ENCODE results near the gene AK6. TPM values are rescaled to one million over a fixed set of nuclear protein-coding genes. Genes with fewer than 3 reads are reported as not detected.

The AK6 gene
- total and polyA plus RNA-seq, 2 donors (not counting 1 experiment from before 2014, with no cell fraction given), result 12.2 to 25.4 TPM

GRCh38 chr5:69359699-69360098 is 9.6 kb downstream of the AK6 start:
- Histone ChIP-seq H4K20me1 (ENCODE audit: control insufficient read depth, insufficient read depth, low read length, poor library complexity, severe bottlenecking) (peaks cover 10% of the 10 kb centered on the region), H3K36me3 (replicated peaks in 1 of 2; ENCODE audit: control extremely low read depth in 1 of 2, control insufficient read depth in 1 of 2, extremely low read depth in 1 of 2, insufficient read depth in 2 of 2, low read length in 1 of 2) (peaks cover 3 to 36% of the 10 kb centered on the region in 2 experiments), H3K9me3 (ENCODE audit: control extremely low read depth in 1 of 3, control insufficient read depth in 2 of 3, insufficient read depth in 1 of 3, low read length in 2 of 3) (no peaks in the 10 kb centered on the region), H3K27me3 (replicated peaks in 1 of 4; ENCODE audit: control extremely low read depth in 1 of 4, control insufficient read depth in 3 of 4, insufficient read depth in 4 of 4, low read length in 3 of 4) (no peaks in the 10 kb centered on the region), H3K4me2 (replicated peaks; ENCODE audit: low read depth, low read length, poor library complexity, severe bottlenecking) (no peak overlapping the region), H3K9ac (ENCODE audit: low read length) (no peak overlapping the region), H2AFZ (ENCODE audit: insufficient read depth, low read depth, low read length, poor library complexity, severe bottlenecking) (no peak overlapping the region), H3K4me1 (ENCODE audit: control insufficient read depth in 2 of 2, insufficient read depth in 2 of 2, low read length in 2 of 2) (no peaks in the 10 kb centered on the region), H3K79me2 (ENCODE audit: control insufficient read depth, insufficient read depth, low read length) (peaks cover 66% of the 10 kb centered on the region), H3K4me3 (ENCODE audit: control extremely low read depth in 1 of 5, extremely low read depth in 1 of 5, insufficient read depth in 1 of 5, low read depth in 2 of 5, low read length in 4 of 5) (no peak overlapping the region), H3K27ac (ENCODE audit: low read length in 2 of 2) (no peak overlapping the region)
- Mint-ChIP-seq H3K4me3 (no peak overlapping the region), H3K27me3 (no peaks in the 10 kb centered on the region), H3K27ac (no peak overlapping the region), H3K4me1 (peaks cover 6% of the 10 kb centered on the region), H3K9me3 (ENCODE audit: insufficient read depth) (no peaks in the 10 kb centered on the region)
- no peak for TF ChIP-seq EZH2 (IDR thresholded peaks at IDR 0.05; ENCODE audit: borderline replicate concordance, insufficient read depth, low read depth, low read length, poor library complexity, severe bottlenecking)
- DNase-seq (no peak), ATAC-seq (ENCODE audit: low read depth) (no peak)
- ChIA-PET CTCF (no interaction called here), POLR2A (no interaction called here)
- WGBS (ENCODE audit: insufficient coverage), result 100% methylated on average over 1 of the region's 3 CpGs
- intact Hi-C loops (cut with micrococcal nuclease), result no loop called here

GRCh38 chr5:69350664-69351063 is 18.7 kb downstream of the AK6 start:
- no peak overlapping the region for H3K4me3 ChIP-seq (ENCODE audit: control extremely low read depth in 1 of 5, extremely low read depth in 1 of 5, insufficient read depth in 1 of 5, low read depth in 2 of 5, low read length in 4 of 5)
- peaks cover under 1 to 20% of the 10 kb centered on the region in 2 experiments for H3K36me3 ChIP-seq (replicated peaks in 1 of 2; ENCODE audit: control extremely low read depth in 1 of 2, control insufficient read depth in 1 of 2, extremely low read depth in 1 of 2, insufficient read depth in 2 of 2, low read length in 1 of 2)
- no peak overlapping the region for H3K27ac ChIP-seq (ENCODE audit: low read length in 2 of 2)
- H3K9ac ChIP-seq (ENCODE audit: low read length), result no peak overlapping the region
- Mint-ChIP-seq H3K27me3 (no peaks in the 10 kb centered on the region), H3K4me3 (no peak overlapping the region), H3K9me3 (ENCODE audit: insufficient read depth) (no peaks in the 10 kb centered on the region), H3K4me1 (no peaks in the 10 kb centered on the region), H3K27ac (no peak overlapping the region)
- no peak overlapping the region for H2AFZ ChIP-seq (ENCODE audit: insufficient read depth, low read depth, low read length, poor library complexity, severe bottlenecking)
- no peak overlapping the region for H3K4me2 ChIP-seq (replicated peaks; ENCODE audit: low read depth, low read length, poor library complexity, severe bottlenecking)
- no peak for TF ChIP-seq EZH2 (IDR thresholded peaks at IDR 0.05; ENCODE audit: borderline replicate concordance, insufficient read depth, low read depth, low read length, poor library complexity, severe bottlenecking)
- no peak for TF ChIP-seq CTCF (IDR thresholded peaks at IDR 0.05)
- ChIA-PET CTCF (no interaction called here), POLR2A (no interaction called here)
- no peaks in the 10 kb centered on the region for H3K4me1 ChIP-seq (ENCODE audit: control insufficient read depth in 2 of 2, insufficient read depth in 2 of 2, low read length in 2 of 2)
- ATAC-seq (ENCODE audit: low read depth) (no peak), DNase-seq (no peak)
- no peaks in the 10 kb centered on the region for H3K79me2 ChIP-seq (ENCODE audit: control insufficient read depth, insufficient read depth, low read length)
- intact Hi-C loops (cut with micrococcal nuclease), result no loop called here
- H4K20me1 ChIP-seq (ENCODE audit: control insufficient read depth, insufficient read depth, low read length, poor library complexity, severe bottlenecking), result no peaks in the 10 kb centered on the region
- no peaks in the 10 kb centered on the region for H3K9me3 ChIP-seq (ENCODE audit: control extremely low read depth in 1 of 3, control insufficient read depth in 2 of 3, insufficient read depth in 1 of 3, low read length in 2 of 3)
- H3K27me3 ChIP-seq (replicated peaks in 1 of 4; ENCODE audit: control extremely low read depth in 1 of 4, control insufficient read depth in 3 of 4, insufficient read depth in 4 of 4, low read length in 3 of 4), result no peaks in the 10 kb centered on the region
